NCI-H2171 (cell line): ENCODE data around the gene CD70.
"Not testable (repeated sequence)": the region's sequence is repeated elsewhere in the genome, so short reads cannot be mapped to it uniquely, and the experiment has no call there.

ENCODE experiments used
- DNase-seq: peaks from one replicate; lab custom pipeline; 2025; lab: John Stamatoyannopoulos, UW

The CD70 gene

GRCh38 chr19:6590827-6591319 lies at the start of gene CD70:
CD70 (minus strand) TSS chr19:6591150; CDS start chr19:6591002, 148 bp downstream.
- DNase-seq, result no peak

- not testable (repeated sequence) for DNase-seq
Measured at GRCh38 chr19:6640333-6640732, 49.4 kb upstream of the CD70 start.

GRCh38 chr19:6639439-6639838 lies 48.5 kb upstream of the CD70 start:
- no peak for DNase-seq

GRCh38 chr19:6633456-6633813 lies 42.5 kb upstream of the CD70 start:
- not testable (repeated sequence) for DNase-seq

GRCh38 chr19:6632747-6633455 lies 42.0 kb upstream of the CD70 start:
- not testable (repeated sequence) for DNase-seq

- DNase-seq, result peak; percentile 34
Measured at GRCh38 chr19:6632002-6632621, 41.2 kb upstream of the CD70 start.

- no peak for DNase-seq
Measured at GRCh38 chr19:6626764-6627163, 35.8 kb upstream of the CD70 start.

GRCh38 chr19:6617374-6617773 lies 26.4 kb upstream of the CD70 start:
- no peak for DNase-seq

GRCh38 chr19:6616011-6616410 lies 25.1 kb upstream of the CD70 start:
- DNase-seq, result no peak

- no peak for DNase-seq
Measured at GRCh38 chr19:6613711-6614110, 22.8 kb upstream of the CD70 start.

- DNase-seq, result no peak
Measured at GRCh38 chr19:6610934-6611852, 20.2 kb upstream of the CD70 start.

- DNase-seq, result no peak
Measured at GRCh38 chr19:6608940-6609339, 18.0 kb upstream of the CD70 start.

- not testable (repeated sequence) for DNase-seq
Measured at GRCh38 chr19:6608146-6608545, 17.2 kb upstream of the CD70 start.

GRCh38 chr19:6606276-6607070 lies 15.5 kb upstream of the CD70 start:
- DNase-seq, result not testable (repeated sequence)

- DNase-seq, result no peak
Measured at GRCh38 chr19:6604906-6605305, 14.0 kb upstream of the CD70 start.

- DNase-seq, result no peak
Measured at GRCh38 chr19:6602729-6603114, 11.8 kb upstream of the CD70 start.

- not testable (repeated sequence) for DNase-seq
Measured at GRCh38 chr19:6601537-6602052, 10.6 kb upstream of the CD70 start.

GRCh38 chr19:6600951-6601536 lies 10.1 kb upstream of the CD70 start:
- not testable (repeated sequence) for DNase-seq

- no peak for DNase-seq
Measured at GRCh38 chr19:6599866-6600454, 9.0 kb upstream of the CD70 start.

- DNase-seq, result not testable (repeated sequence)
Measured at GRCh38 chr19:6598254-6598892, 7.4 kb upstream of the CD70 start.
